H1 (cell line): ENCODE measurements around the gene PTPN2. TPM values are rescaled to one million over a fixed set of nuclear protein-coding genes. Genes with fewer than 3 reads are reported as not detected.

ENCODE experiments used
- EP300 ChIP-seq, 2 experiments: IDR thresholded peaks; 1 replicate in 1 of 2; 2 replicates in 1 of 2; pipeline ENCODE4 v1.6.1; 2011 to 2012; ENCODE audit warnings: low read depth in 2 of 2, low read length in 2 of 2, mild to moderate bottlenecking in 2 of 2, borderline replicate concordance in 1 of 2, inconsistent platforms in 1 of 2, moderate library complexity in 1 of 2
- GTF2F1 ChIP-seq: IDR thresholded peaks from 2 replicates; pipeline ENCODE4 v1.6.1; 2012; ENCODE audit warnings: low read depth, low read length, improper control_type of control experiment, borderline replicate concordance
- MAX ChIP-seq: IDR thresholded peaks from 2 replicates; pipeline ENCODE4 v1.6.1; 2012; ENCODE audit warnings: inconsistent platforms
- SP4 ChIP-seq: IDR thresholded peaks from 2 replicates; pipeline ENCODE4 v1.6.1; 2012; ENCODE audit warnings: low read length, inconsistent platforms
- SUZ12 ChIP-seq: fragments of 200-600 bp; sonication (generic); IDR thresholded peaks from 2 replicates; pipeline ENCODE4 v1.6.1; 2012; ENCODE audit warnings: mild to moderate bottlenecking, inconsistent platforms, low read length, moderate library complexity, mixed read lengths
- polyA plus RNA-seq, 7 experiments: library from polyadenylated mRNA; depleted of rRNA in 3 of 7; stranded (reverse) in 5 of 7; unstranded in 2 of 7; fragments of >200 nt in 5 of 7; fragments of 200-250 nt in 2 of 7; gene quantifications; 1 replicate in 5 of 7; 2 replicates in 1 of 7; 4 replicates in 1 of 7; pipeline versions ENCODE4 v1.2.1 to v1.2.3, GENCODE V29; 2011 to 2013; ENCODE audit warnings: missing spikeins in 2 of 7, mixed read lengths in 2 of 7
- total RNA-seq: library from RNA; stranded (reverse); fragmentation: NEBNext Ultra II Directional; extraction: Animal tissue kit (Norgen Biotek cat#: 25700); gene quantifications from 2 replicates; pipeline ENCODE4 v1.2.1, GENCODE V29; 2021

Gene PTPN2
- total and polyA plus RNA-seq, 2 of the 8 experiments (the other 6 are each of a cell fraction or from before 2014, with no cell fraction given) = 16.4 to 54.0 TPM

DNA sequence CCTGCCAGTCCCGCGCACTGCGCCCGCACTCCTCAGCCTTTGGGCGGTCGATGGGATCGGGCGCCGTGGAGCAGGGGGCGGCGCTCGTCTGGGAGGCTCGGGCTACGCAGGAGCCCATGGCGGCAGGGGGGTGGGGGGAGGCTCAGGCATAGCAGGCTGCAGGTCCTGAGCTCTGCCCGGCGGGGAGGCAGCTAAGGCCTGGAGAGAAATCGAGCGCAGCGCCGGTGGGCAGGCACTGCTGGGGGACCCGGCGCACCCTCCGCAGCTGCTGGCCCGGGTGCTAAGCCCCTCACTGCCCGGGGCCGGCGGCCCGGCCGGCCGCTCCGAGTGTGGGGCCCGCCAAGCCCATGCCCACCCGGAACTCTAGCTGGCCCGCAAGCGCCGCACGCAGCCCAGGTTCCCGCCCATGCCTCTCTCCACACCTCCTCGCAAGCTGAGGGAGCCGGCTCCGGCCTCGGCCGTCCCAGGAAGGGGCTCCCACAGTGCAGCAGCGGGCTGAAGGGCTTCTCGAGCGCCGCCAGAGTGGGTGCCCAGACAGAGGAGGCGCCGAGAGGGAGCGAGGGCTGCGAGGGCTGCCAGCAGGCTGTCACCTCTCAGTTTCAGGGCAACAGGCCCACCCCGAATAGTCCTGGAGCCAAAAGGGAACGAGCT is 107.1 kb downstream of the PTPN2 start (continued):
- 0 out of 2 replicates have a peak, but pooled peaks have one; percentile 2 for TF ChIP-seq MAX
- no peak for TF ChIP-seq GTF2F1
- no peak for TF ChIP-seq SUZ12
- TF ChIP-seq EP300 (IDR thresholded peaks at IDR 0.05; ENCODE audit: borderline replicate concordance in 1 of 2, low read depth in 2 of 2, low read length in 2 of 2) = no peak
- no peak for TF ChIP-seq SP4
